GM18951 (cell line): ENCODE measurements around the gene FER.

Experiments
- POLR2A ChIP-seq: IDR thresholded peaks from 4 replicates; pipeline ENCODE4 v1.6.1; 2011; ENCODE audit warnings: mild to moderate bottlenecking; ENCODE audit not compliant: insufficient read length, insufficient read depth; ENCODE audit errors: extremely low read depth
- in situ Hi-C: fragments of 300-500 bp; cut with MboI; formaldehyde crosslinking; loops from one replicate; pipeline ENCODE4 v1.12.0; 2022; ENCODE audit warnings: low sequenced_read_pairs, mixed read lengths, inconsistent platforms; ENCODE audit not compliant: unreplicated experiment

Gene FER

GRCh38 chr5:109192555-109193281 lies 445.0 kb downstream of the FER start:
- in situ Hi-C loops = no loop called here
- TF ChIP-seq POLR2A = no peak

- no peak for TF ChIP-seq POLR2A
Observed at GRCh38 chr5:109195667-109196066, 448.0 kb downstream of the FER start.

DNA sequence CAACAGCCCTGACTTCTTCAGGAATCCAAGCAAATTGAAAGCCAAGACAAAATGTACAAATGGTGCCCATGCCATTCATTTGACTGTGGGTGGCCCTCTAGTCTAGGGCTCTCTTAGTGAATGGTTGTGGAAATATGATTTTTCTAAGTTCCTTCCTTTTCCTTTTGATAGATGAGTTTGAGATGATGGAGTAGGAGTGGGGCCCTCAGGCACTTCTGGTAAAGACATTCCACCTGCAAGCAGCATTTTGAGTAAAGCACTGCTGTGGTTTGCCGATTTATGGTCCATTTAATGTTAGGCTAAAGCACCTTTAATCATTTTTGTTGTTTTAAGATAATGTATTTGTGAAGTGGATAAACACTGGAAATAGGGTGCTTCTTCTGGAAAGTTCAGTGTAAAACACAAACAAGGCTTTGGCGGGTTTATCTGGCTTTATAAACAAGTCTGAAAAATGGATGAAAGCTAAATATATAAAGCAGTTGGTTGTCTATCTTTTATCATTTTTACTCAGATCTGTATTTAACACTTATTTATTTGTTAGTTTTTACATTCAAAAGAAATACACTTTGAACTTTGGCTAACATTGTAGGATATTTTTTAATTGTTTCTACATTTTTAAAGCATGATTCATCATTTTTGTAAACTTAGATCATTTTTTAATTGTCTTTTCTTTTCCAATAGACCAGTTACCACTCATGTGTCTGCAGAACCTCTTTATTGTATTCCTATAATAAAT lies 448.6 kb downstream of the FER start:
- in situ Hi-C loops = no loop called here
- TF ChIP-seq POLR2A = no peak

More at GRCh38 chr5:109195667-109196066, 448.0 kb downstream of the FER start:
- in situ Hi-C loops = no loop called here

DNA sequence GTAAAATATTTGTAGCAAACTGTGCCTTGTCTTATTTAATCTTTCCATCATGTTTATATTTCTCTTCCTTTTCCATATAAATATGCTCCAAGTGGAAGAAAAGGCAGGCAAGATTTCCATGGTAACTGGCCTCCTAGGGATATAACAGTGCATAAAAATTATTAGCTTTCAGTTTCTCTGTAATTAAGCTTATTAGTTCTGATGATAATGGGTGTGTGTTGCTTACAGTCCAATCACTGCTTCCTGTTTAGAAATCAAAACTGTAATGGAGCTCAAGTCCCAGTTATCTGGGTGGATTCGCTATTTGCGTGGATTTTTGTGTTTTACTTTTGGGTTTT lies 449.1 kb downstream of the FER start:
- in situ Hi-C loops = no loop called here
- TF ChIP-seq POLR2A = no peak

DNA sequence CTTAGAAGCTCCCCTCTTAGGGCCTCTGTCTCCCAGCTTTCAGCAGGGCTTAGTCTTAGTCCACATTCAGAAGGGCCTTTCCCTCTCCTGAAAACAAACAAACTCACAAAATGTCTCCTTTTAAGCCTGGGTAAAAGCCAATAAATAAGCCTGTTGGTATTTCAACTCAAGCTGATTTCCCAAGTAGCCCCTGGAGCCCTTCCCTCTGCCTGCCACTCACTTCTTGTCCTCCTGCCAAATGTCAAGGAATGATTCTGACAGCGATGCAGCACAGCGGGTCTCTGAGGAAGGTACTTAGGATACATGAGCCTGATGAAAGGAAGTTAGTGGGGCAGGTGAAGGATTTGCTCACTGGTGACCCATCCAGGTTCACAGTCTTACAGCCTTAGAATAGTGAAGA lies 451.6 kb downstream of the FER start:
- in situ Hi-C loops = no loop called here
- TF ChIP-seq POLR2A = no peak

- no peak for TF ChIP-seq POLR2A
- in situ Hi-C loops = no loop called here
Observed at GRCh38 chr5:109199799-109200620, 452.3 kb downstream of the FER start.

DNA sequence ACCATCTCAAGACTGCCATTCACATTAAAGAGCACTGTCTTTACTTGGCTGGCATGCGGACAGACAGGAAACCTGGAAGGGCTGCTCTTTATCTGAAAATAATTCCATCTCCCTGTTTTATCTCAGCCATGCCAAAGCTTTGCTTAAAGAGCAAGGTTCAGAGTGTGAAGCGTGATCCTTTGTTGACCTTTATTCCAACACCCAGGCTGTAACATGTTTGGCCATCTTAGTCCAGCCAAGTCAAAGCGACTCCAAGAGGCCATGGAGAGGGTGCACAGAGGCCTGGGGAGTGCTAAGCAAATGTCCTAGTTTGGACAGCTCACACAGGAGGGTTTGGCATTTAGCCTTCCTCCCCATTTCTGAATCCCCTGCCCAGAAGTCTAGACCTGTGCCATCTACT lies 467.3 kb downstream of the FER start:
- in situ Hi-C loops = loop anchor here (10.0 kb wide), 1 partner anchor 1160 kb away; no protein-coding TSS in a partner anchor
- TF ChIP-seq POLR2A = no peak

DNA sequence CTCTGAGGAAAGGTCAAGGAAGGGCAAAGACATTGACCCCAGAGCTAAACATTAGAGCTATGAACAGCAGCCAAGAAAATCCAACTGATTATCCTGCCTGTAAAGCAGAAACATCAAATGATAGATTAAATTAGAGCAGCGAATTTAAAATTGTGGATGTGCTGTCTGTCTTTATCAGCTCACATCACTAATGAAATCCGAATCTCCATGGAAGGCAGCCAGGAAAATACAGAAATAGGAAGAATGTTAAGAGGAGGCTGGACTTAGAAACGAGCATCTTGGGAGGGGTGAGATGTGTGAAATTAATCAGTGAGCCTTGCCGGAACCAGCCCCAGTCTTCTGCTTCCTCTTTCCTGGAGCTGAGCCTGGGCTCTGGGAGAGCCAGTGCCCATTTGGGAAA lies 471.1 kb downstream of the FER start:
- TF ChIP-seq POLR2A = no peak
- in situ Hi-C loops = loop anchor here (10.0 kb wide), 1 partner anchor 1156 kb away; no protein-coding TSS in a partner anchor

DNA sequence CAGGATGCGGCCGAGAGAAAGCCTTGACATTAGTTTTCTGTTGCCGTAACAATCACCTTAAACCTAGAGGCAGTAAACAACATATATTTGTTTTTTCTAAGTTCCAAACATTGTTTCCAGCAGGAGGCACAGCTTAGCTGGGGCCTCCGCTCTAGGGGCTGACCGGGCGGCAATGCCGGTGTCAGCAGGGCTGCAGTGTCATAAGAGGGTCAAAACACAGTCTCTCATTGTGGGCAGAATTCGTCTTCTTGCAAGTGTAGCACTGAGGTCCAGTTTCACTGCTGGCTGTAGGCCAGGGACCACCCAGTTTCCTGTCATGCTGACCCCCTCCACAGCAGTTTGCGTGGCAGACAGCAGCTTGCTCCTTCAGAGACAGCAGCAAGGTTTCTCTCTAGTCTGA lies 475.8 kb downstream of the FER start:
- in situ Hi-C loops = no loop called here
- no peak for TF ChIP-seq POLR2A

DNA sequence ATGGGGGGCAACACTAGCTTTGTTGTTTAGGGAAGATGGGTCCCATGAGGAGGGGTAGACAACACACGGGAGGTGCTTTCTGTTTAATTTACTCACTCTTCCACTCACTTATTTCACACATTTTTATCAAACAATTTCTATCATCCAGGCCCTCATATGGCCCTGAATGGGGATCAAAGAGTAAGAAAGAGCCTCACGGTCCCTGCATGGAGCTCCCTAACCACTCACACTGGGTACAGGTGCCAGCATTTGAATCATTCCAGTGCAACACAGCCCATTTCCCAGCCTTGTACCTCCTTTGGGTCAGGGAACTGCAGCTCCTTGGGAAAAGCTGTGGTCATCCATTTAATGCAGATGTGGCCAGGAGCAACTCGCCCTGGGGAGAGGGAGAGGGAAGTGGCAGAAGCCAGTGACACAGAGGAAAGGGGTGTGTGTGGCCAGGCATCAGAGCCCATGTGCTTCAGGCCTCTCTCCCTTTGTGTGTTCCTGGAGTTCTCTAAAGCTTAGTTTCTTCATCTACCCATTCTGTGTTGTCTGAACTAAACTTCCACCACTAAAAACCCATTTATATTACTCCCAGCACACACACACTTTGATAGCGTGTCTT lies 476.7 kb downstream of the FER start:
- TF ChIP-seq POLR2A = no peak
- in situ Hi-C loops = no loop called here

DNA sequence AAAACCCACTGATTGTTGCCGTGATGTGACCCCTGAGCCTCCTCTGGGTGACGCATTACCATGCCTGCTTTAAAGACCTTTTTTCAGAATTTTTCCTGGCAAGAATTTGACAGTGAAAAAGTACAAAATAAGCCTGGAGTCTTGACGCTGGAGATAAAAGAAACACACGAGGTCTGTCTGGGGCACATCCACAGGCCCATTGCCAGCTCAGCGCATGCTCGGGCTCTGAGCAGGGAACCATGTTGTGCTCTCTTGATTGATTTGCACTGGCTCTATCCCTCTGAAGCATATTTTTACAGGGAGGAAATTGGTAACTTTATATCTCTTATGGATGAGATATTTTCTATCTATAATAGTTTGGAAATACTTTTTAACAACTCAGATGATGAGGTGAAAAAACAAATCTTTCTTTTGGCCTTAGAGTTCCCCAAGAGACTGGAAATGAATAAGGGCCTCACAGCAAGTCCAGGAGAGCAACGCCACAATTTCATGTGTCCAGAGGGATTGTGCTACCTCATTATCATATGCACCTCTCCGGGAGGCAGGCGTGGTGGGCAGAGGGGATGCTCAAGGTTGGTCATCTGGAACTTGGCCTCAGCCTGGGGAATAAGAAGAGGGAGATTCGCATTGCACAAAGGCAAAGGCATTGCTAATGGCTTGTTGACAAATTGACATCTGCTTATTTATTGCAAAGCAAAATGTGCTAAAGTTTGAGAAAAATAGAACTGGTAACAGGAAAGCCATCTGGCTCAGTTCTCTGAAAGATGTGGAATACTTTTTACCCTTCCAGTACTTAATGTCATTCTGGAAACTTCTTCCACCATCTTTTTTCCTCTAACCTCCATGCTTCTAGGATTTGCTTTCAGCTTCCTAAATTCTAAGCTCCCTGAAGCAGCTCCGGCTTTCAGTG lies 478.3 kb downstream of the FER start:
- in situ Hi-C loops = no loop called here
- no peak for TF ChIP-seq POLR2A

DNA sequence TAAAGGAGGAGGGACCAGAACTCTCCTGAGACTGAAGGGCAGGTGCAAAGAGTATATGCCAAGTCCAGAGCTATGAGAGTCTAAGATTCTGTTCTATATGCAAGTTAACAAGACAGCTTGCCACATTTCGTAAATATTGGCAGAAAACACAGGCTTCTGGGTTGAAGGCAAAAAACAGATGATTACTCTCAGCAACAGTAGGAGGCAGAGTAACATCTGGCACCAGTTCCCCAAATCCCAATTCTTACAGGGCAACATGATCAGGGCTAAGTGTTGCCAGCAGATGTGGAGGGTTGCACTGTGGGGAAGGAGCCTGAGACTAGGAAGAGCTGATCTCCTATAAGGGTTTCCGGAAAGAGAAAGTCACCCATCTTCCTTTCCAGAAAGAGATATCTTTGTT lies 482.7 kb downstream of the FER start:
- no peak for TF ChIP-seq POLR2A
- in situ Hi-C loops = no loop called here
